ENCODE data around the gene MAPK14. TPM values are rescaled to one million over a fixed set of nuclear protein-coding genes. Genes with fewer than 3 reads are reported as not detected.

The MAPK14 gene
- total and polyA plus RNA-seq, 12 donors, result 11.3 to 119 (median 49.3) TPM

GRCh38 chr6:36132246-36132895 lies 104.8 kb downstream of the MAPK14 start:
- TF ChIP-seq CTCF (IDR thresholded peaks at IDR 0.05) (no peak), POLR2A (IDR thresholded peaks at IDR 0.05) (no peak)
- WGBS, 4 donors, result 73 to 77% (median 75%) methylated on average over 4 to 5 of the region's 5 CpGs
- Histone ChIP-seq H3K9me3 (replicated peaks in 1 of 3) (no peaks in the 10 kb centered on the region), H3K27me3 (no peaks in the 10 kb centered on the region), H3K27ac (peak overlapping the region in 3 of 5 donors; percentile 92 to 97 (median 94)), H3K4me3 (peak overlapping the region in 1 of 4 donors; percentile 25), H3K36me3 (replicated peaks in 1 of 2) (peaks cover 0 to 24% of the 10 kb centered on the region in 2 donors), H3K4me1 (replicated peaks in 1 of 2) (peaks cover 43 to 70% of the 10 kb centered on the region in 2 donors)
- intact Hi-C loops (cut with DNase I), result loop anchor here (5.0 to 10.0 kb wide), 3 partner anchors 62 to 232 kb away; partner anchors contain the start of gene BRPF3 (in 2 of the 2)
- DNase-seq, result peak in 1 of 7 donors; percentile 53

GRCh38 chr6:36133148-36133547 lies 105.5 kb downstream of the MAPK14 start:
- no peak for DNase-seq

DNA sequence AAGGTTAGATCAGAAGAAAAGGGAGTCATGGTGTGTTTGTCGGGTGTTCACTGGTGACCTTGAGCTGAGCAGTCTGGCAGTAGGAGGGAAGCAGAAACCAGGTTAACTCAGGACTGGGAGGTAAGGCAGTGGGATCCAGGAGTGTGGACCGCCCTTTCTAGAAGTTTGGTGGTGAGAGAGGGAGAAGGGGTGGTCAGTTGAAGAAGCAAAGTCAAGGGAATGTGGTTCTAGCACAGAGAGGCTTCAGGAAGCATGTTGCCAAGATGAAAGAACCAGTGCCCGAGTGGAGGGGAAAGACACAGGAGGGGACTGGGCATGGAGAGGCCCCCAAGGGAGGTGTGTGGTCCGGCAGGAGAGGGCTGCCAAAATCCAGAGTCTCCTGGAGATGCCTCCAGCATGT lies 106.3 kb downstream of the MAPK14 start:
- 72 to 81% (median 77%) methylated on average over 4 of the region's 4 CpGs for WGBS, 4 donors
- H3K4me1 ChIP-seq (replicated peaks in 1 of 2), result peaks cover 36 to 55% of the 10 kb centered on the region in 2 donors
- TF ChIP-seq CTCF (IDR thresholded peaks at IDR 0.05) (no peak), POLR2A (IDR thresholded peaks at IDR 0.05) (no peak)
- intact Hi-C loops (cut with DNase I), result loop anchor here (5.0 to 10.0 kb wide), 3 partner anchors 61 to 231 kb away; partner anchors contain the start of gene BRPF3 (in 2 of the 2)
- no peak for DNase-seq
- H3K9me3 ChIP-seq (replicated peaks in 1 of 3), result no peaks in the 10 kb centered on the region
- peaks cover 0 to 38% of the 10 kb centered on the region in 2 donors for H3K36me3 ChIP-seq (replicated peaks in 1 of 2)
- H3K27ac ChIP-seq, result peak overlapping the region in 2 of 5 donors; percentile 32 to 94
- no peak overlapping the region for H3K4me3 ChIP-seq
- no peaks in the 10 kb centered on the region for H3K27me3 ChIP-seq

More at GRCh38 chr6:36133148-36133547, 105.5 kb downstream of the MAPK14 start:
- Histone ChIP-seq H3K27me3 (no peaks in the 10 kb centered on the region), H3K4me3 (no peak overlapping the region), H3K27ac (peak overlapping the region in 2 of 5 donors; percentile 94 to 97), H3K36me3 (replicated peaks in 1 of 2) (peaks cover 0 to 30% of the 10 kb centered on the region in 2 donors), H3K4me1 (replicated peaks in 1 of 2) (peaks cover 36 to 62% of the 10 kb centered on the region in 2 donors), H3K9me3 (replicated peaks in 1 of 3) (no peaks in the 10 kb centered on the region)
- intact Hi-C loops (cut with DNase I), result loop anchor here (5.0 to 10.0 kb wide), 3 partner anchors 62 to 232 kb away; partner anchors contain the start of gene BRPF3 (in 2 of the 2)
- TF ChIP-seq CTCF (IDR thresholded peaks at IDR 0.05) (no peak), POLR2A (IDR thresholded peaks at IDR 0.05) (no peak)
- WGBS, 4 donors, result 83 to 98% (median 90%) methylated on average over 4 of the region's 4 CpGs

DNA sequence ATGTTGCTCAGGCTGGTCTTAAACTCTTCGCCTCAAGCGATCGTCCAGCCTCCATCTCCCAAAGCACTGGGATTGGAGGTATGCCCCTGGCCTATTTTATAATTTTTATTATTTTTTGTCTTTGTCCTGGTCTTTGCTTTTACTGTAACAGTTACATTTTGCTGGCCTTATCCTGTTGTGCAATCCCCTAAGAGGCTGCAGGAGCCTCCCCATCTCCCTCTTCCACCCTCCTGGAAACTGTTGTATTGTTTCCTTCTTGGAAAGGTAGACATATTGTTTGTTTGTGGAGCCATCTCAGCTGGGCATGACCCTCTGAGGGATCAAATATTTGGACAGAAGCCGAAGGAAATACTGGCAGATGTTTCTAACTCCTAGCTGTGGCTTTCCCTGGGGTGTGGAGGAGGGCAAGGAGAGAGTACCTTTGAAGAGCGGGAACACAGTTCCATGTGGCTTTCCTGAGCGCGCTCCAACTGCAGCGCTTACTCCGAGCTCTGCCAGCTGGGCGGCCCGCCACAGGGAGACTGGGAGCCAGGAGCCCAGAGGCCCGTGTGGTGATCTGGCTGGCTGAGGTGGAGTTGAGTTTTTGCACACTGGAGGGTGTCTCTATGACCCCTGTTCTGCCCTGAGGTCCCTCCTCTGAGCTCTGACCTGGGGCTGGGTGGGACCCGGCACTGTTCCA lies 107.6 kb downstream of the MAPK14 start:
- Histone ChIP-seq H3K27me3 (no peaks in the 10 kb centered on the region), H3K36me3 (replicated peaks in 1 of 2) (peaks cover 0 to 46% of the 10 kb centered on the region in 2 donors), H3K4me1 (replicated peaks in 1 of 2) (peaks cover 45 to 57% of the 10 kb centered on the region in 2 donors), H3K9me3 (replicated peaks in 1 of 3) (no peaks in the 10 kb centered on the region), H3K27ac (no peak overlapping the region), H3K4me3 (no peak overlapping the region)
- peak in 1 of 7 donors; percentile 16 for DNase-seq
- TF ChIP-seq POLR2A (IDR thresholded peaks at IDR 0.05), result no peak
- TF ChIP-seq CTCF (IDR thresholded peaks at IDR 0.05), result no peak
- 73 to 92% (median 83%) methylated on average over 6 to 13 of the region's 13 CpGs for WGBS, 4 donors
- intact Hi-C loops (cut with DNase I), result loop anchor here in 1 of 2 donors (10.0 kb wide), 2 partner anchors 60 to 230 kb away; partner anchors contain the start of gene BRPF3
